IMR-90 (cell line): Measurements from ENCODE around the gene FCHSD2.

Source experiments
- BHLHE40 ChIP-seq: fragments of 150-350 bp; IDR thresholded peaks from 2 replicates; pipeline ENCODE4 v1.6.1; 2016; ENCODE audit warnings: mild to moderate bottlenecking, low read depth, low read length
- TF ChIP-seq, protein P1 (sequence below): conservative IDR thresholded peaks from 2 replicates; pipeline ENCODE4 v1.5.1; 2012; ENCODE audit warnings: mild to moderate bottlenecking, low read depth, low read length, improper control_type of control experiment

DNA sequence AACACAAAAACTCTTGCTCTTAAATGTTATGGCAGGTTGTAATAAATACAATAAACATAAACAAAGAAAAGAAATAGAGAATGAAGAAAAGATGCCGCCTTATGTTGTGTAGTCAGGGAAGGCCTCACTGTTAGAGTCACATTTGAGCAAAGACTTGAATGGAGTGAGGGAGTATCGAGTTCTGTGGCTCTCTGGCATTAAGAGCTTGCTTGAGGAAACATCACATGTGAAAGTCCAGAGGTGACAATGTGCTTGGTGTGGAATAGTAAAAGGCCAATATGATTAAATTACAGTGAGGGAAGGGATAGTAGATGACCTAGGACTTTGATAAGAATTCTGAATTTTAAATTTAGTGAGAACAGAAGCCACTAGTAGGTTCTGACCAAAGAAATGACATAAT lies 188.5 kb downstream of the FCHSD2 start:
- no peak for TF ChIP-seq BHLHE40
- TF ChIP-seq, protein P1, sequence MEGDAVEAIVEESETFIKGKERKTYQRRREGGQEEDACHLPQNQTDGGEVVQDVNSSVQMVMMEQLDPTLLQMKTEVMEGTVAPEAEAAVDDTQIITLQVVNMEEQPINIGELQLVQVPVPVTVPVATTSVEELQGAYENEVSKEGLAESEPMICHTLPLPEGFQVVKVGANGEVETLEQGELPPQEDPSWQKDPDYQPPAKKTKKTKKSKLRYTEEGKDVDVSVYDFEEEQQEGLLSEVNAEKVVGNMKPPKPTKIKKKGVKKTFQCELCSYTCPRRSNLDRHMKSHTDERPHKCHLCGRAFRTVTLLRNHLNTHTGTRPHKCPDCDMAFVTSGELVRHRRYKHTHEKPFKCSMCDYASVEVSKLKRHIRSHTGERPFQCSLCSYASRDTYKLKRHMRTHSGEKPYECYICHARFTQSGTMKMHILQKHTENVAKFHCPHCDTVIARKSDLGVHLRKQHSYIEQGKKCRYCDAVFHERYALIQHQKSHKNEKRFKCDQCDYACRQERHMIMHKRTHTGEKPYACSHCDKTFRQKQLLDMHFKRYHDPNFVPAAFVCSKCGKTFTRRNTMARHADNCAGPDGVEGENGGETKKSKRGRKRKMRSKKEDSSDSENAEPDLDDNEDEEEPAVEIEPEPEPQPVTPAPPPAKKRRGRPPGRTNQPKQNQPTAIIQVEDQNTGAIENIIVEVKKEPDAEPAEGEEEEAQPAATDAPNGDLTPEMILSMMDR: no peak
